ENCODE measurements around the gene ATG4C.

DNA sequence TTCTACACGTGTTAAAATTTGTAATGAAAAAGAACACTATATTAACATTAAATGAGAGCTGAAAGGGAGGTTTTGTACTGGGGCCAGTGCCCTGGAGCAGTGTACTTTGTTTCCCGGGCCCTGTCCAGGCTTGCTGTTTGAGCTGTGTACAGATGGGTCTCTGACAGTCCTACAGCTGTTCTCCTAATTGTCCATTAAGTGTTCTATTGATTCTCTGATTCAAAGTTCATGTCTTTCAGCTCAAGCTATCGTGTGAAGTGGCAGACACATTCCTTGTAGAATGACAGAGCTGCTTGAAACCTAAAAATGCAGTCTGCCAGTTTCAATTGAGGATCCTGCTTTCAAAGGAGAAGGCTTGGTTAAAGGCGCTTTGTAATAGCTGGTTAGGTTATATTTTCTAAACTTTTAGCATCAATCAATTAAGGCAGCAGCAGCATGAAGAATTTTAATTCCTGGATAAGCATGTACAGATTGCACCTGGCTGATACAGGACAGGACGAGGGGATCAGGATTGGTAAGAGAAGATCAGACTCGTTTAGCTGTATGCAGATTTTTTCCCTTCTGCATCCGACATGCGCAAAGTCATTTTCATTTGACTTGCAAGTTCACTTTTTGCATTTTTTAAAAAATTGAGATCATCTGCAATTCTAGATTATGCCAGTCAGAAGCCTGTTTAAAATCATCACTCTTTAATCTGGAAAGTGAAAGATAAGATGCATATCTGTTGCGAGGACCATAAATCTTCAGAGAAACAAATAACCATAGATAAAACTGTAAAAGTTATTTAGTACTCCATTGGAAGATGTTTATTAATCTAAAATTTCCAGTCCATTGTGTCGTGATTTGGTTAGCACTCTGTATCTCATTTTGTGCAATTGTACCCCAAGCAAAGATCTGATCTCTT, 98.5 kb downstream of the ATG4C start:
- TF ChIP-seq EZH2 (IDR thresholded peaks at IDR 0.05; ENCODE audit: borderline replicate concordance, low read length) (no peak), CTCF (IDR thresholded peaks at IDR 0.05; ENCODE audit: low read length) (no peak)
